ENCODE results near the gene NDUFAF7.
A peak's percentile ranks its signal among the peaks of the same experiment; 100 is the strongest.
"Not testable (repeated sequence)": the region's sequence is repeated elsewhere in the genome, so short reads cannot be mapped to it uniquely, and the experiment has no call there.

Gene NDUFAF7

GRCh38 chr2:37276291-37276690 lies 44.8 kb downstream of the NDUFAF7 start:
- DNase-seq (ENCODE audit: insufficient read length, low spot score): no peak
- no peak for FAIRE-seq

- no peak for FAIRE-seq
These were observed 50.5 kb downstream of the NDUFAF7 start for GRCh38 chr2:37281916-37282315.

GRCh38 chr2:37282746-37283145 lies 51.3 kb downstream of the NDUFAF7 start:
- FAIRE-seq: no peak
- no peak for DNase-seq (ENCODE audit: insufficient read length, low spot score)

More at GRCh38 chr2:37281916-37282315, 50.5 kb downstream of the NDUFAF7 start:
- DNase-seq (ENCODE audit: insufficient read length, low spot score): no peak

- DNase-seq (ENCODE audit: insufficient read length, low spot score) (no peak), FAIRE-seq (no peak)
These were observed 51.7 kb downstream of the NDUFAF7 start for GRCh38 chr2:37283207-37283606.

- DNase-seq (ENCODE audit: insufficient read length, low spot score): no peak
- FAIRE-seq: no peak
These were observed 52.9 kb downstream of the NDUFAF7 start for GRCh38 chr2:37284381-37284780.

- DNase-seq (ENCODE audit: insufficient read length, low spot score): no peak
- peak; percentile 73 for FAIRE-seq
These were observed 56.5 kb downstream of the NDUFAF7 start for GRCh38 chr2:37287966-37288365.

- DNase-seq (ENCODE audit: insufficient read length, low spot score): no peak
- FAIRE-seq: no peak
These were observed 60.2 kb downstream of the NDUFAF7 start for GRCh38 chr2:37291680-37292079.

- not testable (repeated sequence) for DNase-seq (ENCODE audit: insufficient read length, low spot score); FAIRE-seq
These were observed 63.4 kb downstream of the NDUFAF7 start for GRCh38 chr2:37294858-37295257.

GRCh38 chr2:37295469-37296073 lies 64.1 kb downstream of the NDUFAF7 start:
- DNase-seq (ENCODE audit: insufficient read length, low spot score): no peak
- no peak for FAIRE-seq

GRCh38 chr2:37297632-37298031 lies 66.2 kb downstream of the NDUFAF7 start:
- DNase-seq (ENCODE audit: insufficient read length, low spot score) (no peak), FAIRE-seq (no peak)

Measured in GM19239 (cell line).